NCI-H345 (cell line): Measurements from ENCODE around the gene FSCN2.

ENCODE experiments used
- DNase-seq: peaks from one replicate; lab custom pipeline; 2025; lab: John Stamatoyannopoulos, UW

The FSCN2 gene

DNA sequence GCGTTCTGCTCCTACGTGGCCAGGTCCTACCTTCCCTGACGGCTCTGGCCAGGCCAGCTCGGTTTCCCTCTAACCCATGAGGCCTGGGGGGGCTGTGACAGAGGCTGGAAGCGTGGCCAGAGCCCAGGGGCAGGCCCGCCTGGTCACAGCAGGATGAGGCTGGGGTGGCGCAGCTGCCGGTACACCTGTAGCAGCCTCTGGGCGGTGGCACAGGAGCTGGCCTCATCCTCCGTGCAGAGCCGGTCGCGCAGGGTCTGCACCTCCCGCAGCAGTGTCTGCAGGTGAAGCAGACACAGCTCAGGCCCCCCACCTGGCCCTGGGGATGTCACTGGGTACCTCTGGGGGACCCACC lies 12.5 kb downstream of the FSCN2 start:
- no peak for DNase-seq

- DNase-seq, result no peak
Measured at GRCh38 chr17:81541123-81541522, 12.9 kb downstream of the FSCN2 start.

DNA sequence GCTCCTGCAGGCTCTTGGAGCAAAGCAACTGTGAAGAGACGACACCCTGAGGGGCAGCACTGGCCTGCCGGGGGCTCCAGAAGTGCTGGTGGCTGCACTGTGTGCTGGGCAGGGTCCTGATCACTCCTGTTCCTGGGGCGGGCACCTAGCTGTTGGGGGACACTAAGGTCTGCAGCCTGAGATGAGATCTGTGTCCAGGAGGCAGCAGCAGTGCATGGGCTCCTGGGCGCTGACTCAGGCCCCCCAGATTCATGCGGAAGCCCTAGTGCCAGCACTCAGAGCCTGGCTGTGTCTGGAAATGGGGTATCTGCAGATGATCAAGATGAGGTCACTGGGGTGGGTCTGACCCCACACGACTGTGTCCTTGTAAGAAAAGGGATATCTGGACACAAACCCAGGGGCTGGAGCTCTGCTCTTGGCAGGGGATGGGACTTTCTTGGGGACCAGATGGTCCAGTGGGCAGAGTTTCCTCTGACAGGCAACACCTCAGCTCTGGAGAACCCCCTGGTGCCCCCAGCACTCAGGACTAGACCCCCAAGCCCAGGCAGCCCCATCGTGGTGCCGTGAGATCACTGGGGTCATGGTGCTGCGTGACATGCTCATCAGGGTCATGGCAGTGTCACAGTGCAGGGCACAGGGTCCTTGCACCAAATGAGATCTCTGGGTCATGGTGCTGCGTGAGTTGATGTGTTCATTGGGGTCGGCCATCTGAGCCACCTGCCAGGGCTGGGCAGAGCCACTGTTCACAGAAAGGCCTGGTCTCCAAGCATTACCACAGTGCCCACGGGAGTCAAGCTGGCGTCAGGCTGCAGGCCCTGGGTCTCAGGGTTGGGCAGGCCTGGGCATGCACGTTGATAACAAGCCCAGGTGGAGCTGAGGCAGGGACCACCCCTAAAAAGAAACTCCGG lies 14.5 kb downstream of the FSCN2 start:
- DNase-seq, result no peak

DNA sequence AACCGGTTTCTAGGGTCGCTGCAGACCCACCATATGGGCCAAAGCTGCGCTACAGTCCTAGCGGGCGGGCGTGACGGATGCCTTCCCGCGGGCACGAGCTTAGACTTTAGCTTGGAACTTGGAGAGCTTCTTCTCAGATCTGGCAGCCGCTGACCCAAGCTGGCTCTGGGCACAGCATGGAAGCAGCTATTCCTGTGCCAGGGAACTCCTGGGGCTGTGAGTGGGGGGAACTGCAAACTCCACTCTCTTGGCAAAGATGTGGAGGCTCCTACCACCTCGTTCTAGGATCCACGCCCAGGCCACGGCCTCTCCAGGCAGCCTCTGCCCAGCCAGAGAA lies 15.1 kb downstream of the FSCN2 start:
- no peak for DNase-seq

DNA sequence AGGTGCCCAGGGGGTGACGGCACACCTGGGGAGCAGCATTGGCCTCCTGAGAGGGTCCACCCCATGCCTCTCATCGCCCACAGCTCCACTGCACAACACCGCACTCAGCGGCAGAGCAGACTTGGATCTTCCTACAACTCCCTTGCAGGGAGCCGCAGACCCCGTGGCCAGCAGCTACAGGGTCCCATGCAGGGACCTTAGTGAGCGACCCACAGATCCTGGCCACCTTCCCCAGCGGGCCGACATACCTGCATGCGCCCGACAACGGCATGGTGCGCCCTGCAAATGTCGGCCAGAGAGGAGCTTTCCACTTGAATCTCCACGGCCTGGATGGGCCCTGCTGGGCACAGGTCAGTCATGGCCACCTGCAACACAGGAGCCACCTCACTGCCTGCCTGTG lies 15.6 kb downstream of the FSCN2 start:
- no peak for DNase-seq

DNA sequence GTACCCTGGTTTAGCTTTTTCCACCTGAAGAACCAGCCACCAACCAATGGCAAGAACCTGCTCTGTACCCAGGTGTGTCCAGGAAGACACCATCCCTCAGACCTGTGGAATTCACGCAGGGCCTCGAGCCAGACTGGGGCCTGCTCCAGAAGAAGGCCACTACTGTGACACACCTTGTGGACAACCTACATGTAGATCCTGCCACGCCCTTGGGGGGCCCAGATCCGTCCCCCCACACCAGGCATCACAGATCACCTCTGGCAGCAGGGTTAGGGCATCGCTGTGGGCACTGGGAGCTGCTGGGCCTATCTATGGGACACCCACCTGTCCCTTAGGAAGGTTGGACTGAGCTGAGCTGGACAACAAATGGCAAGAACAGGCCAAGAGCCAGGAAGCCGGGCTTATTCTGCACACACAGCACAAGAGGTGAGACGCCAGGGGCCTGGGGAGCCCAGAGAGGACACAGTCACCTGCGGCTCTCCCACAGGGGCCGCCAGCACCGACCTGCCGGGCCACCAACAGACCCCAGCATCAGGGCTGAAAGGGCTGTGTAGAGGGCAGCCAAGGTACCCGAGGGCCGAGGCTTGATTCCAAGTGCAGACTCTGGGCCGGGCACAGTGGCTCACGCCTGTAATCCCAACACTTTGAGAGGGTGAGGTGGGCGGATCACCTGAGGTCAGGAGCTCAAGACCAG lies 16.3 kb downstream of the FSCN2 start:
- no peak for DNase-seq

DNA sequence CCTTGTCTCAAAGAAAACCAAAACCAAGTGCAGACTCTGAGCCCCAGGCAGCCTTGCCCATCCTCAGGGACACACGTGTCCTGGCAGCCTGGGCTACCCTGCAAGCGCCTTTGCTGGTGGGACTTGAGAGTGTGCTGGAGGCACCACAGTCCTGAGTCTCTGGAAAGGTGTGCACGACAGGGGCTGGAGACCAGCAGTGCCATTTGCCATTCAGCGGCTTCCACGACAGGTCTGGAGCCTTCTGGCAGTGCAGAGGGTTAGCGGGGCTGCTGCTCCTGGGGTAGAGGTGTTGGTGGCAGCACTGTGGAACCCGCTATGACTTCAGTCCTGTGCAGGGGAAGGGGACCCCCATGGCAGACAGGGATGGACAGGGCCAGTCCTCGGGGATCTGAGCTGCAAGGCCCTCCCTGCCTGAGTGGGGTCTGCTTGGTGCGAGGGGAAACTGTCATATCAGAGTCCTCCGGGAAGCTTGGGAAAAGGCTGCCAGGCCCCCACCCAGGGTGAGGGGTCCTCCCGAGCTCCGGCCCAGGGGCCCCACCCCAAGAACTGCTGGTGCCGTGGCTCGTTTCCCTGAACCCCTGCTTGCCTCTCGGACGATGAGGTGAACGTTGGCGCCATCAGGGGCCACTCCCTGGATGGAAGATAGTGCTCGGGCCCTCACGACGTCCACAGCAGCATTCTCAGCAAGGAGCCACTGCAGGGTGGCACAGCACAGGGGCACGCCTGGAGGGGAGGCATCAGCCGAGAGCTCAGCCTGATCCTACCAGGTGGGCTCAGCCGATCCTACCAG lies 17.2 kb downstream of the FSCN2 start:
- DNase-seq, result no peak

DNA sequence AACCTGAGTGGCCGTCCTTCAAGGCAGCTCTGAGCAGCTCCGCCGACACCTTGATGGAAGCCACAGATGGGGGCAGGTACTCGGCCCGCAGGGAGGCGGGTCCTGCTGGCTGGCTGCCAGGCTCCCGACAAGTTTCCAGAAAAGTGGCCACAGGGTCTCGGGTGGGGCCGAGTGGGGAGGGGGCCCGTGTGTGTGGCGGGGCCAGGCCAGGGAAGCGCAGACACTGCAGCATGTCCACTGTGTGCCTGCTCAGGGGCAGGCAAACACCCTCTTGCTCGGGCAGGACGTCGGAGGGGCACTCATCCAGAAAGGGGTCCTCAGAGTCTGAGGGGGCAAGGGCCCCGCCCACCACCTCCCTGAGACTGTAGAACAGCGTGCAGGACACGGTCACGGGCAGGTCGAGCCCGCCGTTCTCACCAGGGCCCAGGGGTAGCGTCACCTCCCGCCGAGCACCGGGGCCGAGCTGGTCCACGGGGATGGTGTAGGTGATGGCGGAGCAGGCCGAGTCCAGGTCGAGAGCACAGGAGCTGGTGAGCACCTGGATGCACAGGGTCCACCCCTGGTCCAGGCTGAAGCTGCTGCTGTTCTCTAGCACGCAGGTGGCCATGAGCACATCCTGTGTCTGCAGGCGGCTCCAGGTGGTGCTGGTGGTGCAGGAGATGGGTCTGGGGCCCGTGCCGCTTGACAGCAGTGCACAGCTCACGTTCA lies 18.9 kb downstream of the FSCN2 start:
- no peak for DNase-seq

DNA sequence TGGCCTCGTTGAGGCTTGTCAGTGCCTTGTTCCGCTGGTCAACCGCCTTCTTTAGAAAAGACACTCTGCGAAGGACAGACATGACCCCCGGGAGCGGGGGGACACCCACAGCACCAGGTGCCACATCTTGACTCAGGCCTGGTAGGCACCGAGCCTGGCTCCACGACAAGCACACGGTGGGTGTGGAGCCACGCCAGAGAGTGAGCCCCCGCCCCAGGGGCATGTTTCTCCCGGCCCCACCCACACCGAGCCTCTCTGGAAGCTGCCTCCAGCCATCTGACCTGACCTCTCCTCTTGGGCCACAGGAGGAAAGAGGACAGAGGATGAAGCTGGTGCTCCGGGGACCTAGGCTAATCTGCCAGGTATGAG lies 19.4 kb downstream of the FSCN2 start:
- no peak for DNase-seq

- no peak for DNase-seq
Measured at GRCh38 chr17:81549031-81549557, 20.9 kb downstream of the FSCN2 start.

DNA sequence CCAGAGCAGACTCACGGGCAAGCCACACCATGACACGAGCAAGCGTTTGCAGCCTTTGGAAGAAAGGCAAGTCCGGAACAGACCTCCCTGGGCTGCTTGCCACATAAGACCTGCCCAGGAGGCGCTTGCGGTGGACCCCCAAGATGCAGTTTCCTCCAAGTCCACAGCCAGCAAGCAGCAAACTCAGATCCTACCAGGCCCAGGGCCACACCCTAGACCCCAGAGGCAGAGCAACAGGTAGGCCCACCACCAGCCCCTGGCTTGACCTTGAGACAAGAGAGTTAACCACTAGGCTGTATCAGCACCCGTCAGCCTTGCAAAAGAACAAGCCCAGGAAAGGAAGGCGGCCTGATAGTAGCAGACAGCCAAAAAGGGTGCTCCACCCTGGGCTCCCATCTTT lies 21.6 kb downstream of the FSCN2 start:
- DNase-seq, result no peak

- no peak for DNase-seq
Measured at GRCh38 chr17:81550285-81550684, 22.1 kb downstream of the FSCN2 start.

DNA sequence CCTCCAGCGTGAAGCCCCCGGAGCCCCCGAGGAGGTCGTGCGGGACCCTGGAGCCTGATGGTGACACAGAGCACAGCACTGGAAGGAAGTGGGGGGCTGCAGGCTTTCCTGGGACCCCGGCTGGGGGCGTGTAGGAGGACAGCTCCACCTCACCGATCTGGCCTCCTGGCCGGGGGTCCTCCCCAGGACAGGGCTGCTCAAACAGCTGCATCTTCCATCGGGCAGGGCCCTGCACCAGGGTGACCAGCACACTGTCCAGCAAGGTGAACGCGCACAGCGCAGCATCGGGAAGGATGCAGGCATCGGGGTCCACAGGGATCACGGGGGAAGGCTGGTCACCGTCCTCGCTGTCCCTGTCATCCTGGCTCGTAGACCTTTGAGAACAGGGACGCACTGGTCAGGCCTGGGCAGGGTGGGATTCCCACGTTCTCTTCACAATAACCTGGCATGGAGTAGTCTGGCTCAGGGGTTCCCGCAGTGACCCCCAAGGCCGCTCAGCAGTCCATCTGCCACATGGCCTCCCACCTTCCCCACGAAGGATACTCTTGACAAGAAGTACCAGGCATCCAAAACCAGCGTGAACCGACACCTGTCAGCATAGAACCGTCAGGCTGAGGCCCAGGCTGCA lies 22.8 kb downstream of the FSCN2 start:
- DNase-seq, result no peak

DNA sequence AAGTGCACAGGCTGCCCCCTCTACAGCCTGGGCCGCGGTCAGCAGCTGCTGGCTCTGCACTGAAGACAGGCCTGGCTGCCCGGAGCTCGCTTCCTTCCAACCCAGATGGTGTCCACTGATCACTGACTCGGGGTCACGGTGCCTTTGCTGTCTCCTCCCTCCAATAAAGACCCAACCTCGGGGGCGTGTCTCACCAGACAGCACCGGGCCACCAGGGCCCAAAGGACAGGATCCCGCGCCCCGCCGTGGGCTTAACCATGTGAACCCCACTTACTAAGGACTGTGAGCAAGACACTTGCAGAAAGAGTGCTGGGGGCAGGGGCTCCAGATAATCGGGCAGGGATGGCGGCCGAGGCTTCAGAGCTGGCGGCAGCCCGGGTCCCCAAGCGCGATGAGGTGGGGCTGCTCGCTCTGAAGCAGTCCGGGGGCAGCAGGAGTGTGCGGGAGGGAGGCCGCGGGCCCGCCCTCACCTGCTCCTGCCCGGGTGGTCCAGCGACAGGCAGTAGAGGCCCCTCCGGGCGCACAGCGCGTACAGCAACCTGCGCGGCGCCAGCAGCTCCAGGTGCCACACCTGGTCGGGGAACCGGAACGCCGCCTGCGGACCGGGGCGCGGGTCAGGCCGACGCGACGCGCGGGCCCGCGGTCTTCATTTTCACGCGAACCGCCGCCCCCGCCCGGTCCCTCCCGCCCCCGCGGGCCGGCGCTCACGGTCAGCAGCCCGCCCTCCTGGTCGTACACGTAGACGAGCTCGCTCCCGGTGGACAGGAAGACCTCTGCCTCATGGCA lies 23.5 kb downstream of the FSCN2 start:
- no peak for DNase-seq

DNA sequence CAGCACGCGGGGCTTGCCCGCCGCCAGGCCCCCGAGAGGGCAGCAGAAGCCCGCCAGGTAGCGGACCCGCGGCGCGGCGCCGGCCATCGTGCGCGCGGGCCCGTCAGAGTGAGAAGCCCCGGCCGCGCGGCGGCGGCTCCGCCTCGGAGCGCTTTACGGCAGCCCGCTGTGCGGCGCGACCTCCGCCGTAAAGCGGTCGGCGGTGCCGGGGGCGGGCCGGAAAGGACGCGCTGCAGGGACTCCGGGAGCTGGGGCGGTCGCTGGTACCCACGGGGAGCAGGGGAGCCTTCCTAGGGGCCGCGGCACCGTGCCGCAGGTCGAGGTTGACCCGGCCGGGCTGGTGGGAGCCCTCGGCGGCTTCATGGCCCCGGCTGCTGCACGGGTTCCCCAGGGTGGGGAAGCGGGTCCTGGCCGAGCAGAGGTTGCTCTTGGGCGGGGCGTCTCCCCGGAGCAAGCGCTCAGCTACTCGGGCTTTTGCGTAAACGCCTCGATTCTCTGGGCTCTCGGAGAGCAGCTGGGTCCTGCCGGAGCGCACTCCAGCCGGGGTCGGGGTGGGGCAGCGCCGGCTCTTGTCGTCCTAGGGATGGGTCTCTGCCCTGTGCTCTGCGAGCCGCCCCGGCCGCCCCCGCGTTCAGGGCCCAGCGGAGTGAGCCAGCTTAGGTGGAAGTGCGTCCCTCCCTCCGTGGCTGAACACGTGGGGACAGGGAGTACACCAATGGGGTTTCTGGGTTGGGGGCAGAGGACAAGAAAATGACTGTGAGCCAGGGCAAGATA lies 24.3 kb downstream of the FSCN2 start, which contains the start of gene FAAP100:
FAAP100 (minus strand) TSS at position 110 of the 774 bp plus-strand sequence; CDS start at position 87, 23 bp downstream.
- DNase-seq, result peak; percentile 90

- peak; percentile 90 for DNase-seq
Measured at GRCh38 chr17:81553018-81553615, 24.9 kb downstream of the FSCN2 start.

- DNase-seq, result no peak
Measured at GRCh38 chr17:81553616-81554181, 25.5 kb downstream of the FSCN2 start.

- DNase-seq, result no peak
Measured at GRCh38 chr17:81556175-81556691, 28.1 kb downstream of the FSCN2 start.

DNA sequence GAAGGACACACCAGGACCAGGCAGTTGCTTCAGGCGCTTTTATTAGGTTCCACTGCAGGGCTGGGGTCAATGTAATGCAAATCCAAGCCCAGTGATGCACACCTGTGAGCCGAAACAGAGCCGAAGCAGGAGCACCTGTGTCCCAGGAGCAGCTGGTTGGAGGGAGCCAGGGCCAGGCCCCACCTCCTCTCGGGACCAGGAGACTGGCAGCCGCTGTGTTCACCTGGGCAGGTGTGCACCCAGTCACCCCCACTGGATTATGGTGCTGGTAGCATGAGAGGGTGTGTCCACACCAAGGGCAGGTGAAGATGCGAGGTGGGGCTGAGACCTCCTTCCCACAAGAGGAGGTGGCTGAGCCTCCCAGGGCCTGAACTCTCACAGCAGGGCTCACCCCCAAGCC lies 28.7 kb downstream of the FSCN2 start:
- no peak for DNase-seq
